ENCODE data around the gene CELSR2.

The CELSR2 gene

DNA sequence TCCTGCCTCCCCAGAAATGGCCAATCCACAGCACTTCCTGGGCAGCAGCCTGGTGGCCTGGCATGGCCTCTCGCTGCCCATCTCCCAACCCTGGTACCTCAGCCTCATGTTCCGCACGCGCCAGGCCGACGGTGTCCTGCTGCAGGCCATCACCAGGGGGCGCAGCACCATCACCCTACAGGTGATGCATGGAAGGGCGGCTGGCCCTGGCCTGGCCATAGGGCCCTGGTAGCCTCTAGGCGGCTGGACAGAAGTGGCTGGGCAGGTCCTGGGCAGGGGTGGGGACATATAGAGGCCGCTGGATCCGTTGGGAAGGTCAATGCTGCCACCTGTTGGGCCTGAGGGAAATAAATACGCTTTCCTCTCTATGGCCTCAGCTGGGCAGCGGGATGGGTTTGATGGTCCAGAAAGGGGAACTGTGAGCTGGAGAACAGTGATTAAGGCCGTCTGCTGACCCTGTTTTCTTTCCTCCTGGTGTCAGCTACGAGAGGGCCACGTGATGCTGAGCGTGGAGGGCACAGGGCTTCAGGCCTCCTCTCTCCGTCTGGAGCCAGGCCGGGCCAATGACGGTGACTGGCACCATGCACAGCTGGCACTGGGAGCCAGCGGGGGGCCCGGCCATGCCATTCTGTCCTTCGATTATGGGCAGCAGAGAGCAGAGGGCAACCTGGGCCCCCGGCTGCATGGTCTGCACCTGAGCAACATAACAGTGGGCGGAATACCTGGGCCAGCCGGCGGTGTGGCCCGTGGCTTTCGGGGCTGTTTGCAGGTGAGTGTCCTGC lies 14.4 kb downstream of the CELSR2 start:
- DNase-seq (ENCODE audit: low spot score): peak; percentile 87

DNA sequence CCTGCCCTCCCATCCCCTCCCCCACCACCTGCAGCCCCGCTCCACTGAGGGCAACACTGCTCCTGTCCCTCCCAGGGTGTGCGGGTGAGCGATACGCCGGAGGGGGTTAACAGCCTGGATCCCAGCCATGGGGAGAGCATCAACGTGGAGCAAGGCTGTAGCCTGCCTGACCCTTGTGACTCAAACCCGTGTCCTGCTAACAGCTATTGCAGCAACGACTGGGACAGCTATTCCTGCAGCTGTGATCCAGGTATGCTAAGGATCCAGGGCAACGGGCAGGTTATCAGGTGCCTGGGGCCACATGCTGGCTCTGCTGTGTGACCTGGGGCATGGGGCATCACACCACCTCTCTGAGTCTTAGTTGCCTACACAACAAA lies 15.0 kb downstream of the CELSR2 start:
- no peak for DNase-seq (ENCODE audit: low spot score)

DNA sequence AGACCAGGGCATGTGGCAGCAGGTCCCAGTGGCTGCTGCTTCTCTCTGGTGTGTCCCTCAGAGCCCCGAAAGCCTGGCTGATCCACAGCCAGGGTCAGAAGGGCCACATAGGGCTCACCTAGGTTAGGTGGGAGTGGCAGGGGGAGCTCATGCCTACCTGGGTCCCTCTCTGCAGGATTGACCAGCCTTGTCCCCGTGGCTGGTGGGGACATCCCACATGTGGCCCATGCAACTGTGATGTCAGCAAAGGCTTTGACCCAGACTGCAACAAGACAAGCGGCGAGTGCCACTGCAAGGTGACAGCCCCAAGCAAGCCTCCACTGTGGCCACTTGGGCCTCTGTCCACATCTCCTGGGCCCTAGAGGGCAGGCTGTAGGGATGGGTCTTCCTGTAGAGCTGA lies 15.7 kb downstream of the CELSR2 start:
- DNase-seq (ENCODE audit: low spot score): no peak

DNA sequence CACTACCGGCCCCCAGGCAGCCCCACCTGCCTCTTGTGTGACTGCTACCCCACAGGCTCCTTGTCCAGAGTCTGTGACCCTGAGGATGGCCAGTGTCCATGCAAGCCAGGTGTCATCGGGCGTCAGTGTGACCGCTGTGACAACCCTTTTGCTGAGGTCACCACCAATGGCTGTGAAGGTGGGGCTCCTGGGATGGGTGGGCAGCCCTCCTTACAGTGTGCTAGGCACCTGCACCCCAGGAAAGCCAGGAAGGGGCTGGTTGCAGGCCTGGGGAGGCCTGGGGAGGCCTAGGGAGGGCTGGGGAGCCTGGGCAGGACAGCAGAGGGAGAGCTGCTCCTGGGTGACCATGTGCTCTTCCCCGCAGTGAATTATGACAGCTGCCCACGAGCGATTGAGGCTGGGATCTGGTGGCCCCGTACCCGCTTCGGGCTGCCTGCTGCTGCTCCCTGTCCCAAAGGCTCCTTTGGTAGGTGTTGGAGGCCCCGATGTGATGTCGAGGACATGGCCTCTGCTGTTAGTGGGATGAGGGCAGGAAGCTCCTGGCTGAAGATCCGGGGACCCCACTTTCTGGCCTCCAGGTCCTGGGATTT lies 16.5 kb downstream of the CELSR2 start:
- DNase-seq (ENCODE audit: low spot score): no peak

DNA sequence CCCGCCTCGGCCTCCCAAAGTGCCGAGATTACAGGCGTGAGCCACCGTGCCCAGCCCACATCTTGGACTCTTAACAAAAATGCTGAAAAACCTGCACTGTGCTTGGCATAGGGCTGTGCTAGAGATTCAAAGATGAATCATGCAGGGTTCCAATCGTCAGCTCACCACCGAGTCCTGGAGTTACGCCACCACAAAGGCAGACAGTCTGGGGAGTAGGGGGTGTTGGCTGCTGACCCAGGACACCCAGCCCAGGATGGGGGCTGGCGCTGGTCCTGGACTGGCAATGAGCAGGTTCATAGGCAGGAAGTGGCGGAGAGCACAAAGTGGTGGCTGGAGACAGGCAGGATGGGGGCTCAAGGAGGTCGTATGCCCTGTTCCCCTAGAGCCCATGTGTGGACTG lies 17.6 kb downstream of the CELSR2 start:
- DNase-seq (ENCODE audit: low spot score): no peak

DNA sequence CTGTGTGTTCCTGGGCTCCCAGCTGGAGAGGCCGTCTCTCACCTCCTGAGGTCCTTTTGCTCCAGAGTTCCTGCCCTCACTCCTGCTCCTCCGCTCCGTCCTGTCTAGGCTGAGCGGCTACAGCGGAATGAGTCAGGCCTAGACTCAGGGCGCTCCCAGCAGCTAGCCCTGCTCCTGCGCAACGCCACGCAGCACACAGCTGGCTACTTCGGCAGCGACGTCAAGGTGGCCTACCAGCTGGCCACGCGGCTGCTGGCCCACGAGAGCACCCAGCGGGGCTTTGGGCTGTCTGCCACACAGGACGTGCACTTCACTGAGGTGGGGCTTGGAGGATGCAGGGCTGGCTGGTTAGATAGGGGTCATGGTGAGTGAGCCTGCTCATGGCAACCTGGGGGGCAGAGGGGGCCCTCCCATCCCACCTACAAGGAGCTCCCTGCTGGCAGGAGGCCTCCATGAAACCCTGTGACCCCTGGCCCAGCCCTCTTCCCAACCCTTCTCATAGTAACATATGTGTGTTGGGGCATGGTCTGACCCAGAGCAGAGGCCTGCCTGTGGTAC lies 18.5 kb downstream of the CELSR2 start:
- no peak for DNase-seq (ENCODE audit: low spot score)

DNA sequence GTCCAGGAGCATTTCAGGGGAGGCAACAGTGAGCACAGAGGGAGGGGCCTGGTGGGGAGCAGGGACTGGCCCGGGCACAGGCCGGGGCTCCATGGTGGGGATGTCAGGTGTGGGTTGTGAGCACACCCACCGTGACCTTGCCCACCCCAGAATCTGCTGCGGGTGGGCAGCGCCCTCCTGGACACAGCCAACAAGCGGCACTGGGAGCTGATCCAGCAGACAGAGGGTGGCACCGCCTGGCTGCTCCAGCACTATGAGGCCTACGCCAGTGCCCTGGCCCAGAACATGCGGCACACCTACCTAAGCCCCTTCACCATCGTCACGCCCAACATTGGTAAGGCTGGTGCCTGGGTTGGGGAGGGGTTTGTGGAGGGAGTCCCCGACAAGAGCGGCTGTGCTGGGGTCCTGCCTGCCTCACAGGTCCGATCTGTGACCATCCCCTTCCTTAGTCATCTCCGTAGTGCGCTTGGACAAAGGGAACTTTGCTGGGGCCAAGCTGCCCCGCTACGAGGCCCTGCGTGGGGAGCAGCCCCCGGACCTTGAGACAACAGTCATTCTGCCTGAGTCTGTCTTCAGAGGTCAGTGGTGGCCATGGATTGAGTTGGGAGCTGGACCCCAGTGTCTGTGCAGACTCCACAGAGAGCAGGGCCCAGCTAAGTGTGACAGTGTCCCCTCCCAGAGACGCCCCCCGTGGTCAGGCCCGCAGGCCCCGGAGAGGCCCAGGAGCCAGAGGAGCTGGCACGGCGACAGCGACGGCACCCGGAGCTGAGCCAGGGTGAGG lies 19.3 kb downstream of the CELSR2 start:
- no peak for DNase-seq (ENCODE audit: low spot score)

DNA sequence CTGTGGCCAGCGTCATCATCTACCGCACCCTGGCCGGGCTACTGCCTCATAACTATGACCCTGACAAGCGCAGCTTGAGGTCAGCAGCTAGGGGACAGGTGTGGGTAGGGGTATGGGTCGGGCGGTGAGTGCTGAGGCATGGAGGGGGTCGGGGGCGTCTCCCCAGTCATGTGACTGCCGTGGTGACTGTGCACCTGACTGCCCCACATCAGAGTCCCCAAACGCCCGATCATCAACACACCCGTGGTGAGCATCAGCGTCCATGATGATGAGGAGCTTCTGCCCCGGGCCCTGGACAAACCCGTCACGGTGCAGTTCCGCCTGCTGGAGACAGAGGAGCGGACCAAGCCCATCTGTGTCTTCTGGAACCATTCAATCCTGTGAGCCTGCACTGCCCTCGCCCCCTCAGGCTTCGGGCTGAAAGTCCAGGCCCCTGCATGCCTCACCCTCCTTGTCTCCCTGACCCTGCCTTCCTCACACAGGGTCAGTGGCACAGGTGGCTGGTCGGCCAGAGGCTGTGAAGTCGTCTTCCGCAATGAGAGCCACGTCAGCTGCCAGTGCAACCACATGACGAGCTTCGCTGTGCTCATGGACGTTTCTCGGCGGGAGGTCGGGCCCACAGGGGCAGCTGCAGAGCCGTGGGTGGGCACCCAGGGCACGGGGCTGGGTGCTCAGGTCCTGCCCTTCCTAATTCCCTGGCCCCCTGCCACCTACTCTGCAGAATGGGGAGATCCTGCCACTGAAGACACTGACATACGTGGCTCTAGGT lies 20.1 kb downstream of the CELSR2 start:
- DNase-seq (ENCODE audit: low spot score): no peak

DNA sequence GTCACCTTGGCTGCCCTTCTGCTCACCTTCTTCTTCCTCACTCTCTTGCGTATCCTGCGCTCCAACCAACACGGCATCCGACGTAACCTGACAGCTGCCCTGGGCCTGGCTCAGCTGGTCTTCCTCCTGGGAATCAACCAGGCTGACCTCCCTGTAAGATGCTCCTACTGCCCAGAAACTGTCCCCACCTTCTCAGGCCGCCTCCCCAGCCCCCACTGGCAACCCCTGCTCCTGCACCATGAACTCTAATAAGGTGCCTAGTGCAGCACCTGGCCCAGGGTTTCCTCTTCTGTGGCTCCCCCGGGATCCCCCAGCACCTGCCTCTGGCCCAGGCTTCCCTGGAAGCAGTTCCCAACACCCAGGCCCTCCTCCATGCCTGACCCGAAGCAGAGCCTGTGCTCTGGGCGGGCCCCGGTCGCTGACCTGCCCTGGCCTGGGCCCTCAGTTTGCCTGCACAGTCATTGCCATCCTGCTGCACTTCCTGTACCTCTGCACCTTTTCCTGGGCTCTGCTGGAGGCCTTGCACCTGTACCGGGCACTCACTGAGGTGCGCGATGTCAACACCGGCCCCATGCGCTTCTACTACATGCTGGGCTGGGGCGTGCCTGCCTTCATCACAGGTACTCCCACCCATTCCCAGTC lies 20.8 kb downstream of the CELSR2 start:
- DNase-seq (ENCODE audit: low spot score): no peak

DNA sequence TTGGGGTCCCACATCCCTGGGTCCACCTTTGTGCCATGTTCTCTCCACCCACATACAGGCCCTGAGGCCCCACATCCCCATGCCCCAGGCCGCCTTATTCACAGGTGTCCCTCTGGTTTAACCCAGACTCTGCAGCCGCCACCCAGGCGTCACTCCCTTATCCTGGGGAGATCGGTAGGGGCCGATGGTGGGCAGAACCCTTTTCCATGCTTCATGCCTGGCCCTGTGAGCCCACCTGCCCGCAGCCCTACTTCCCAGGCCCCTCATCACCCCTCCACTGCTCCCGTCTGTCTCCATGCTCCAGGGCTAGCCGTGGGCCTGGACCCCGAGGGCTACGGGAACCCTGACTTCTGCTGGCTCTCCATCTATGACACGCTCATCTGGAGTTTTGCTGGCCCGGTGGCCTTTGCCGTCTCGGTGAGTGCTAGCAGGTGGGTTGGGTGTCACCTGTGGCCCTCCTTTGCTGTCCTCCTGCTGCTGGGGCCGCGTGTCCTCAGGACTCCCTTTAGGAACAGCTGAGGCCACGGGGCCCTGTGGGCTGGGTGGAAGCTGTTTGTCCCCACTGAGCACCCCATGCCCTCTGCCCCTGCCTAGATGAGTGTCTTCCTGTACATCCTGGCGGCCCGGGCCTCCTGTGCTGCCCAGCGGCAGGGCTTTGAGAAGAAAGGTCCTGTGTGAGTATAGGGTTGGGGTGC lies 21.4 kb downstream of the CELSR2 start:
- DNase-seq (ENCODE audit: low spot score): no peak

DNA sequence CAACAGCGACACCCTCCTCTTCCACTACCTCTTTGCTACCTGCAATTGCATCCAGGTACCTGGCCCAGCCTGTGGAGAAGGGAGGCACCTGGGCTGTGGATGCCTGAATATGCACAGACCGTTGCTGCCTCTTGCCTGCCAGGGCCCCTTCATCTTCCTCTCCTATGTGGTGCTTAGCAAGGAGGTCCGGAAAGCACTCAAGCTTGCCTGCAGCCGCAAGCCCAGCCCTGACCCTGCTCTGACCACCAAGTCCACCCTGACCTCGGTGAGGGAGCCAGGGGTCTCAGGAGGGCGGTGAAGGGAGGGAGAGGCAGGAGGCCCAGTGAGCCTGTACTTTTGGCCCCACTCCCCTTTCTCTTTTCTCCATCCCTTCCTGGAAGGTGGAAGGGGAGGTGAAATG lies 22.1 kb downstream of the CELSR2 start:
- DNase-seq (ENCODE audit: low spot score): no peak

DNA sequence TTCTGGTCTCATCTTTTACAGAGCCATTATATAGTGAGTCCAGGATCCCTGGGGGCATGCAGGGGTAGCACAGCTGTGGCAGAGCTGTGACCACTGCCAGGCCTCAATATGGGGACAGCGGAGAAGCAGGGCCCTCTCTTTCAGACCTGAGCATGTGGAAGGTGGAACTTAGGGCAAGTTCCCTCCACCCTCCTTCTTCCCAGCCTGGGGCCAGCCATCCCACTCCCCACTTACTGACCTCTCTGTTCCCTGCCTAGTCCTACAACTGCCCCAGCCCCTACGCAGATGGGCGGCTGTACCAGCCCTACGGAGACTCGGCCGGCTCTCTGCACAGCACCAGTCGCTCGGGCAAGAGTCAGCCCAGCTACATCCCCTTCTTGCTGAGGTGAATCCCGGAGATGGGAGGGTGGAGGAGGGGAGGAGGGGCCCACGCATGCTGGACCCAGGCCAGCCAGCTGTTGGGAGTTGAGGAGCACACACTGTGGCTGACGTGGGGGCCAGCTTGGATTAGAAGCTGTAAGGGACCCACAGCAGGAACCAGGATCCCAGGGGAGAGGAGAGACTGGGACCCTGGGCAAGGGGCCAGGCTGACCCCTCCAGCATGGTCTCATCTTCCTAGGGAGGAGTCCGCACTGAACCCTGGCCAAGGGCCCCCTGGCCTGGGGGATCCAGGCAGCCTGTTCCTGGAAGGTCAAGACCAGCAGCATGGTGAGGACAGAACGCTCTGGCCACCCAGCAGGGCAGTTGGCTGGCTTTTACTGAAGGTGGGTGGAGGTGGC lies 22.9 kb downstream of the CELSR2 start:
- no peak for DNase-seq (ENCODE audit: low spot score)

DNA sequence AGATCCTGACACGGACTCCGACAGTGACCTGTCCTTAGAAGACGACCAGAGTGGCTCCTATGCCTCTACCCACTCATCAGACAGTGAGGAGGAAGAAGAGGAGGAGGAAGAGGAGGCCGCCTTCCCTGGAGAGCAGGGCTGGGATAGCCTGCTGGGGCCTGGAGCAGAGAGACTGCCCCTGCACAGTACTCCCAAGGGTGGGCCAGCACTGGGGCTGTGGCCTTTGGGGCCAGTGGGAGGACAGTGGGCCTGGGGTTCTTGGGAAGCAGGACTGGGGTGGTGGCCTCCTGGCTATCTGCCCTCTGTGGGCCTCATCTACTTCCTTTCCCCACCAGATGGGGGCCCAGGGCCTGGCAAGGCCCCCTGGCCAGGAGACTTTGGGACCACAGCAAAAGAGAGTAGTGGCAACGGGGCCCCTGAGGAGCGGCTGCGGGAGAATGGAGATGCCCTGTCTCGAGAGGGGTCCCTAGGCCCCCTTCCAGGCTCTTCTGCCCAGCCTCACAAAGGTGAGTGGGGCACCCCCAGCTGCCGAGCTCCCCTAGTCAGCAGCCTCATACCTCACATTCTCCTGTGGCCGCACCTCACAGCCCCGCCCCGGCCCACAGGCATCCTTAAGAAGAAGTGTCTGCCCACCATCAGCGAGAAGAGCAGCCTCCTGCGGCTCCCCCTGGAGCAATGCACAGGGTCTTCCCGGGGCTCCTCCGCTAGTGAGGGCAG lies 23.6 kb downstream of the CELSR2 start:
- DNase-seq (ENCODE audit: low spot score): no peak

DNA sequence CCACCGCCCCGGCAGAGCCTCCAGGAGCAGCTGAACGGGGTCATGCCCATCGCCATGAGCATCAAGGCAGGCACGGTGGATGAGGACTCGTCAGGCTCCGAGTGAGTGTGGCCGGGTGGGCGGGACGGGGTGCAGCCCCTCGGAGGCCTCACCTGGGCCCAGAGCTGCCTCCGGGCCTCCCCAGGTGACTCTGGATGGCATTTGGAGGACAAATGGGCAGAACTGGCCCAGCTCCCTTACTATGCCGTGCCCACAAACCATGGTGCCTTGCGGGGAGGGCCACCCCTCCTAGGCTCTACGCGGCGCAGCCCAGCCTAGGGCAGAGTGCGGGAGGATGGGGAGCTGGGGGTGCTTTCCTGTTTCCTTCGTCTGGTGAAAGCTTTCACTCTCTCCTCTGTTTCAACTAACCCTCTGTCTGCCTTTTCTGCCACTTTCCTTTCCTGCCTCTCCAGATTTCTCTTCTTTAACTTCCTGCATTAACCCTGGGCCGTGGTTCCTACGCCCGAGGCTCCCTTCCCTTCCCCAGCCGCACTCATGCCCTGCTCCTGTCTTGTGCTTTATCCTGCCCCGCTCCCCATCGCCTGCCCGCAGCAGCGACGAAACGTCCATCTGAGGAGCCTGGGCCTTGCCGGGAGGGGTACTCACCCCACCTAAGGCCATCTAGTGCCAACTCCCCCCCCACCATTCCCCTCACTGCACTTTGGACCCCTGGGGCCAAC lies 24.4 kb downstream of the CELSR2 start:
- DNase-seq (ENCODE audit: low spot score): no peak

DNA sequence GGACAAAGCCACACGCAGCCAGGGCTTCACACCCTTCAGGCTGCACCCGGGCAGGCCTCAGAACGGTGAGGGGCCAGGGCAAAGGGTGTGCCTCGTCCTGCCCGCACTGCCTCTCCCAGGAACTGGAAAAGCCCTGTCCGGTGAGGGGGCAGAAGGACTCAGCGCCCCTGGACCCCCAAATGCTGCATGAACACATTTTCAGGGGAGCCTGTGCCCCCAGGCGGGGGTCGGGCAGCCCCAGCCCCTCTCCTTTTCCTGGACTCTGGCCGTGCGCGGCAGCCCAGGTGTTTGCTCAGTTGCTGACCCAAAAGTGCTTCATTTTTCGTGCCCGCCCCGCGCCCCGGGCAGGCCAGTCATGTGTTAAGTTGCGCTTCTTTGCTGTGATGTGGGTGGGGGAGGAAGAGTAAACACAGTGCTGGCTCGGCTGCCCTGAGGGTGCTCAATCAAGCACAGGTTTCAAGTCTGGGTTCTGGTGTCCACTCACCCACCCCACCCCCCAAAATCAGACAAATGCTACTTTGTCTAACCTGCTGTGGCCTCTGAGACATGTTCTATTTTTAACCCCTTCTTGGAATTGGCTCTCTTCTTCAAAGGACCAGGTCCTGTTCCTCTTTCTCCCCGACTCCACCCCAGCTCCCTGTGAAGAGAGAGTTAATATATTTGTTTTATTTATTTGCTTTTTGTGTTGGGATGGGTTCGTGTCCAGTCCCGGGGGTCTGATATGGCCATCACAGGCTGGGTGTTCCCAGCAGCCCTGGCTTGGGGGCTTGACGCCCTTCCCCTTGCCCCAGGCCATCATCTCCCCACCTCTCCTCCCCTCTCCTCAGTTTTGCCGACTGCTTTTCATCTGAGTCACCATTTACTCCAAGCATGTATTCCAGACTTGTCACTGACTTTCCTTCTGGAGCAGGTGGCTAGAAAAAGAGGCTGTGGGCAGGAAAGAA lies 25.5 kb downstream of the CELSR2 start:
- DNase-seq (ENCODE audit: low spot score): no peak

DNA sequence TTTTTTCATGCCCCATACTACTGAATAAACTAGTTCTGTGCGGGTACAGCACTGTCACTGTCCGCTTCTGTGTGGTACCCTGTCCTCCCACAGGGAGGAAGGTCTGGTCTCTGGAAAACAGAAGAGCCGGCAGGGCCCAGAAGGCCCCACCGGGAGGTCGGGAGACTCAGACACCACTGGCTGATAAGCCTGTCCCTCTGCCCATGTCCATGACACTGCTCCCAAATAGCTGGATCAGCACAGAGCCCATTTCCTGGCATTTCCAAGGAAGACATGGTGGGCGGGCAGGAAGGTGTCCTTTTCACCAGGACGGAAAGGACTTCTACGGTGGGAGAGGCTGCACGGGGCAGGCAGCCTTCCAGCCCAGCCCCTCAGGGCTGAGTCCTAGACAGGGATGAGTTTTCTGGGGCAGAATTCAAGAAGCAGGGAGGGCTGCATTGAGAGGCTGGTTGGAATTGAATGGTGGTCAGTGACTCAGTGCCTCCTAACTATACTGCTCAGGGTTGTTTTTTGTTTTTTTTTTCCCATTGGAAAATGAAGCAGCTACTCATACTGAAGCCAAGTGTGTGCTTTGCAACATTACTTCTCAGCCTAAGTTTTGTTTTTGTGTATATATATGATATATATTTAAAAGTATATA lies 26.5 kb downstream of the CELSR2 start:
- DNase-seq (ENCODE audit: low spot score): no peak

All from left forelimb (tissue), 1 donor.